Measurements from ENCODE around the gene PRPF31. TPM values are rescaled to one million over a fixed set of nuclear protein-coding genes. Genes with fewer than 3 reads are reported as not detected.
A peak's percentile ranks its signal among the peaks of the same experiment; 100 is the strongest.

PRPF31 gene
- total RNA-seq, 1 donor from 2014 or later: 34.4 TPM

GRCh38 chr19:54172471-54173358, 57.2 kb downstream of the PRPF31 start, which contains the start of gene TMC4:
TMC4 (minus strand) TSS chr19:54173160; CDS start chr19:54173117, 43 bp downstream.
- H3K4me3 ChIP-seq (ENCODE audit: low read length in 3 of 3): no peak within 1 kb of the TSS
- peaks cover 0 to 4% (median 3%) of the 10 kb centered on the region in 3 donors for H3K4me1 ChIP-seq (ENCODE audit: control insufficient read depth in 3 of 3, insufficient read depth in 3 of 3, low read length in 3 of 3)
- H3K27me3 ChIP-seq (ENCODE audit: control insufficient read depth in 3 of 3, insufficient read depth in 3 of 3, low read length in 3 of 3): peaks cover 8 to 27% (median 12%) of the 10 kb centered on the region in 3 donors
- H3K9ac ChIP-seq (ENCODE audit: low read depth in 1 of 3, low read length in 3 of 3): peak within 1 kb of the TSS in 1 of 3 donors; percentile 60
- no peaks in the 10 kb centered on the region for H3K9me3 ChIP-seq (ENCODE audit: control insufficient read depth in 3 of 3, low read length in 3 of 3)
- H3K27ac ChIP-seq (ENCODE audit: low read depth, low read length): peak within 1 kb of the TSS; percentile 50
- H3K36me3 ChIP-seq (ENCODE audit: control insufficient read depth in 3 of 3, insufficient read depth in 3 of 3, low read length in 3 of 3): peaks cover 0 to 2% (median 0%) of the 10 kb centered on the region in 3 donors

GRCh38 chr19:54173359-54173699, 57.8 kb downstream of the PRPF31 start:
- H3K4me3 ChIP-seq (ENCODE audit: low read length in 3 of 3): no peak overlapping the region
- no peaks in the 10 kb centered on the region for H3K9me3 ChIP-seq (ENCODE audit: control insufficient read depth in 3 of 3, low read length in 3 of 3)
- peak overlapping the region in 1 of 3 donors; percentile 60 for H3K9ac ChIP-seq (ENCODE audit: low read depth in 1 of 3, low read length in 3 of 3)
- H3K4me1 ChIP-seq (ENCODE audit: control insufficient read depth in 3 of 3, insufficient read depth in 3 of 3, low read length in 3 of 3): peaks cover 0 to 2% (median 2%) of the 10 kb centered on the region in 3 donors
- peaks cover 8 to 23% (median 12%) of the 10 kb centered on the region in 3 donors for H3K27me3 ChIP-seq (ENCODE audit: control insufficient read depth in 3 of 3, insufficient read depth in 3 of 3, low read length in 3 of 3)
- peaks cover 0 to 2% (median 0%) of the 10 kb centered on the region in 3 donors for H3K36me3 ChIP-seq (ENCODE audit: control insufficient read depth in 3 of 3, insufficient read depth in 3 of 3, low read length in 3 of 3)
- no peak overlapping the region for H3K27ac ChIP-seq (ENCODE audit: low read depth, low read length)

- Histone ChIP-seq H3K9me3 (ENCODE audit: control insufficient read depth in 3 of 3, low read length in 3 of 3) (no peaks in the 10 kb centered on the region), H3K4me1 (ENCODE audit: control insufficient read depth in 3 of 3, insufficient read depth in 3 of 3, low read length in 3 of 3) (no peaks in the 10 kb centered on the region), H3K4me3 (ENCODE audit: low read length in 3 of 3) (no peak overlapping the region), H3K27ac (ENCODE audit: low read depth, low read length) (no peak overlapping the region), H3K27me3 (ENCODE audit: control insufficient read depth in 3 of 3, insufficient read depth in 3 of 3, low read length in 3 of 3) (peaks cover 8 to 22% (median 12%) of the 10 kb centered on the region in 3 donors), H3K36me3 (ENCODE audit: control insufficient read depth in 3 of 3, insufficient read depth in 3 of 3, low read length in 3 of 3) (peaks cover 0 to 2% (median 0%) of the 10 kb centered on the region in 3 donors), H3K9ac (ENCODE audit: low read depth in 1 of 3, low read length in 3 of 3) (no peak overlapping the region)
Observed at GRCh38 chr19:54173951-54174834, 58.6 kb downstream of the PRPF31 start.

- H3K9ac ChIP-seq (ENCODE audit: low read depth in 1 of 3, low read length in 3 of 3): no peak overlapping the region
- H3K27ac ChIP-seq (ENCODE audit: low read depth, low read length): no peak overlapping the region
- no peak overlapping the region for H3K4me3 ChIP-seq (ENCODE audit: low read length in 3 of 3)
- H3K4me1 ChIP-seq (ENCODE audit: control insufficient read depth in 3 of 3, insufficient read depth in 3 of 3, low read length in 3 of 3): no peaks in the 10 kb centered on the region
- H3K27me3 ChIP-seq (ENCODE audit: control insufficient read depth in 3 of 3, insufficient read depth in 3 of 3, low read length in 3 of 3): peaks cover 0 to 9% (median under 1%) of the 10 kb centered on the region in 3 donors
- H3K9me3 ChIP-seq (ENCODE audit: control insufficient read depth in 3 of 3, low read length in 3 of 3): no peaks in the 10 kb centered on the region
- peaks cover 0 to 5% (median 2%) of the 10 kb centered on the region in 3 donors for H3K36me3 ChIP-seq (ENCODE audit: control insufficient read depth in 3 of 3, insufficient read depth in 3 of 3, low read length in 3 of 3)
Observed at GRCh38 chr19:54178581-54179261, 63.2 kb downstream of the PRPF31 start.

- Histone ChIP-seq H3K36me3 (ENCODE audit: control insufficient read depth in 3 of 3, insufficient read depth in 3 of 3, low read length in 3 of 3) (peaks cover 0 to 5% (median 3%) of the 10 kb centered on the region in 3 donors), H3K4me1 (ENCODE audit: control insufficient read depth in 3 of 3, insufficient read depth in 3 of 3, low read length in 3 of 3) (no peaks in the 10 kb centered on the region), H3K4me3 (ENCODE audit: low read length in 3 of 3) (no peak overlapping the region), H3K9me3 (ENCODE audit: control insufficient read depth in 3 of 3, low read length in 3 of 3) (no peaks in the 10 kb centered on the region), H3K9ac (ENCODE audit: low read depth in 1 of 3, low read length in 3 of 3) (no peak overlapping the region), H3K27me3 (ENCODE audit: control insufficient read depth in 3 of 3, insufficient read depth in 3 of 3, low read length in 3 of 3) (peaks cover 0 to 3% (median 0%) of the 10 kb centered on the region in 3 donors), H3K27ac (ENCODE audit: low read depth, low read length) (no peak overlapping the region)
Observed at GRCh38 chr19:54179262-54179852, 63.8 kb downstream of the PRPF31 start.

- H3K4me3 ChIP-seq (ENCODE audit: low read length in 3 of 3): no peak overlapping the region
- no peaks in the 10 kb centered on the region for H3K27me3 ChIP-seq (ENCODE audit: control insufficient read depth in 3 of 3, insufficient read depth in 3 of 3, low read length in 3 of 3)
- peaks cover 0 to 5% (median 3%) of the 10 kb centered on the region in 3 donors for H3K36me3 ChIP-seq (ENCODE audit: control insufficient read depth in 3 of 3, insufficient read depth in 3 of 3, low read length in 3 of 3)
- H3K9ac ChIP-seq (ENCODE audit: low read depth in 1 of 3, low read length in 3 of 3): no peak overlapping the region
- no peak overlapping the region for H3K27ac ChIP-seq (ENCODE audit: low read depth, low read length)
- no peaks in the 10 kb centered on the region for H3K4me1 ChIP-seq (ENCODE audit: control insufficient read depth in 3 of 3, insufficient read depth in 3 of 3, low read length in 3 of 3)
- no peaks in the 10 kb centered on the region for H3K9me3 ChIP-seq (ENCODE audit: control insufficient read depth in 3 of 3, low read length in 3 of 3)
Observed at GRCh38 chr19:54179921-54180461, 64.4 kb downstream of the PRPF31 start.

- no peaks in the 10 kb centered on the region for H3K9me3 ChIP-seq (ENCODE audit: control insufficient read depth in 3 of 3, low read length in 3 of 3)
- H3K4me1 ChIP-seq (ENCODE audit: control insufficient read depth in 3 of 3, insufficient read depth in 3 of 3, low read length in 3 of 3): no peaks in the 10 kb centered on the region
- H3K36me3 ChIP-seq (ENCODE audit: control insufficient read depth in 3 of 3, insufficient read depth in 3 of 3, low read length in 3 of 3): peaks cover 0 to 5% (median 3%) of the 10 kb centered on the region in 3 donors
- H3K9ac ChIP-seq (ENCODE audit: low read depth in 1 of 3, low read length in 3 of 3): no peak overlapping the region
- no peak overlapping the region for H3K27ac ChIP-seq (ENCODE audit: low read depth, low read length)
- H3K27me3 ChIP-seq (ENCODE audit: control insufficient read depth in 3 of 3, insufficient read depth in 3 of 3, low read length in 3 of 3): no peaks in the 10 kb centered on the region
- H3K4me3 ChIP-seq (ENCODE audit: low read length in 3 of 3): no peak overlapping the region
Observed at GRCh38 chr19:54180691-54181091, 65.1 kb downstream of the PRPF31 start.

All from skeletal muscle tissue (tissue), 4 donors.